Right forelimb (tissue), 1 donor: Measurements from ENCODE around the gene ZDHHC6.
"Not testable (repeated sequence)": the region's sequence is repeated elsewhere in the genome, so short reads cannot be mapped to it uniquely, and the experiment has no call there.

Experiments used
- DNase-seq: peaks from one replicate; pipeline ENCODE4 v3.0.0-alpha.2; 2018

ZDHHC6 gene

GRCh38 chr10:112446855-112447619, at the start of gene ZDHHC6, which contains the start of gene VTI1A:
ZDHHC6 (minus strand) TSS chr10:112446914; CDS start chr10:112445436, 1,478 bp downstream.
VTI1A (plus strand) TSS chr10:112447215; CDS start chr10:112447374, 159 bp downstream.
- peak; percentile 92 for DNase-seq

- DNase-seq, result no peak
Measured at GRCh38 chr10:112492736-112493135, 46.0 kb upstream of the ZDHHC6 start.

GRCh38 chr10:112491144-112491543, 44.4 kb upstream of the ZDHHC6 start:
- DNase-seq, result no peak

- peak; percentile 49 for DNase-seq
Measured at GRCh38 chr10:112490545-112490944, 43.8 kb upstream of the ZDHHC6 start.

GRCh38 chr10:112487964-112488363, 41.2 kb upstream of the ZDHHC6 start:
- DNase-seq, result no peak

GRCh38 chr10:112484399-112484798, 37.7 kb upstream of the ZDHHC6 start:
- DNase-seq, result no peak

- no peak for DNase-seq
Measured at GRCh38 chr10:112481602-112482001, 34.9 kb upstream of the ZDHHC6 start.

GRCh38 chr10:112475575-112476218, 29.0 kb upstream of the ZDHHC6 start:
- DNase-seq, result no peak

- DNase-seq, result peak; percentile 43
Measured at GRCh38 chr10:112471878-112472487, 25.3 kb upstream of the ZDHHC6 start.

- DNase-seq, result no peak
Measured at GRCh38 chr10:112467541-112468075, 20.9 kb upstream of the ZDHHC6 start.

GRCh38 chr10:112466802-112467201, 20.1 kb upstream of the ZDHHC6 start:
- no peak for DNase-seq

- DNase-seq, result no peak
Measured at GRCh38 chr10:112465299-112465883, 18.7 kb upstream of the ZDHHC6 start.

GRCh38 chr10:112464074-112464473, 17.4 kb upstream of the ZDHHC6 start:
- DNase-seq, result not testable (repeated sequence)

- DNase-seq, result no peak
Measured at GRCh38 chr10:112461029-112461887, 14.5 kb upstream of the ZDHHC6 start.

- DNase-seq, result no peak
Measured at GRCh38 chr10:112460366-112460765, 13.7 kb upstream of the ZDHHC6 start.

GRCh38 chr10:112456533-112456932, 9.8 kb upstream of the ZDHHC6 start:
- DNase-seq, result no peak

- no peak for DNase-seq
Measured at GRCh38 chr10:112454910-112455779, 8.4 kb upstream of the ZDHHC6 start.

GRCh38 chr10:112448888-112449287, 2.2 kb upstream of the ZDHHC6 start:
- no peak for DNase-seq

GRCh38 chr10:112447620-112447928, 860 bp upstream of the ZDHHC6 start:
- no peak for DNase-seq

- DNase-seq, result no peak
Measured at GRCh38 chr10:112446055-112446854, 459 bp downstream of the ZDHHC6 start.
